Caco-2 (cell line): ENCODE measurements around the gene BRI3. TPM values are rescaled to one million over a fixed set of nuclear protein-coding genes. Genes with fewer than 3 reads are reported as not detected.

Source experiments
- BruUV-seq: library from RNA; stranded (reverse); fragments of 400-500 nt; replicated peaks from 2 replicates; lab custom pipeline; 2021; lab: Mats Ljungman, UMichigan
- CTCF ChIA-PET: fragments of 300-600 bp; sonication (Branson Sonifier 250); formaldehyde crosslinking; loops from one replicate; lab custom pipeline; 2022; ENCODE audit warnings: antibody characterized with exemption; lab: Charles Lee
- POLR2A ChIA-PET: fragments of 300-600 bp; sonication (Branson Sonifier 250); formaldehyde crosslinking; loops from one replicate; lab custom pipeline; 2022; ENCODE audit warnings: antibody characterized with exemption; lab: Charles Lee
- DNase-seq, 2 experiments: peaks; one replicate each; pipeline versions ENCODE4 v3.0.0 to v3.0.0-alpha.2; 2020 to 2022
- H3K27me3 ChIP-seq: replicated peaks from 2 replicates; pipeline ENCODE4 v1.6.0; 2011; ENCODE audit warnings: low read length; ENCODE audit not compliant: control insufficient read depth, insufficient read depth
- H3K36me3 ChIP-seq: 2 replicates; pipeline ENCODE4 v1.5.1; 2011; ENCODE audit warnings: low read length; ENCODE audit not compliant: control insufficient read depth, insufficient read depth
- H3K4me1 ChIP-seq: fragments of 250-450 bp; sonication (Bioruptor Pico); 2 replicates; pipeline ENCODE4 v1.5.1; 2020; ENCODE audit warnings: mild to moderate bottlenecking
- H3K4me3 ChIP-seq: 2 replicates; pipeline ENCODE4 v1.5.1; 2011; ENCODE audit warnings: low read depth, mild to moderate bottlenecking, control low read depth, low read length
- H3K9me3 ChIP-seq: fragments of 250-450 bp; sonication (Bioruptor Pico); 2 replicates; pipeline ENCODE4 v1.5.1; 2020; ENCODE audit warnings: mild to moderate bottlenecking, moderate library complexity
- H3K27ac Mint-ChIP-seq: one replicate; pipeline ENCODE4 v1.8.0; 2022; ENCODE audit warnings: mixed read lengths; ENCODE audit not compliant: unreplicated experiment
- H3K27me3 Mint-ChIP-seq: one replicate; pipeline ENCODE4 v1.8.0; 2022; ENCODE audit warnings: mixed read lengths; ENCODE audit not compliant: insufficient read depth, unreplicated experiment
- H3K36me3 Mint-ChIP-seq: one replicate; pipeline ENCODE4 v1.8.0; 2022; ENCODE audit warnings: mild to moderate bottlenecking, mixed read lengths; ENCODE audit not compliant: insufficient read depth, unreplicated experiment
- H3K4me1 Mint-ChIP-seq: one replicate; pipeline ENCODE4 v1.8.0; 2022; ENCODE audit warnings: low read depth, mixed read lengths; ENCODE audit not compliant: unreplicated experiment
- H3K4me3 Mint-ChIP-seq: one replicate; pipeline ENCODE4 v1.8.0; 2022; ENCODE audit warnings: mild to moderate bottlenecking, moderate library complexity, mixed read lengths; ENCODE audit not compliant: unreplicated experiment
- H3K9me3 Mint-ChIP-seq: one replicate; pipeline ENCODE4 v1.8.0; 2022; ENCODE audit warnings: mixed read lengths; ENCODE audit not compliant: unreplicated experiment
- CTCF ChIP-seq, 2 experiments: fragments of 200-600 bp in 1 of 2; IDR thresholded peaks; 1 replicate in 1 of 2; 2 replicates in 1 of 2; pipeline versions ENCODE4 v1.5.1 to v1.8.0; 2011 to 2022; ENCODE audit warnings: antibody characterized with exemption in 1 of 2, control low read depth in 1 of 2, inconsistent platforms in 1 of 2, low read depth in 1 of 2, low read length in 1 of 2, mild to moderate bottlenecking in 1 of 2, moderate library complexity in 1 of 2; ENCODE audit not compliant: insufficient read depth in 1 of 2, severe bottlenecking in 1 of 2, unreplicated experiment in 1 of 2
- intact Hi-C: fragments of 100-400 bp; cut with micrococcal nuclease; formaldehyde crosslinking; loops from one replicate; pipeline ENCODE4 v1.10.0; 2022; ENCODE audit not compliant: unreplicated experiment
- total RNA-seq: library from RNA; stranded (reverse); gene quantifications from 2 replicates; pipeline ENCODE4 v1.2.3, GENCODE V29; 2022

BRI3 gene
- total RNA-seq, 1 experiment from 2014 or later = 224 TPM

DNA sequence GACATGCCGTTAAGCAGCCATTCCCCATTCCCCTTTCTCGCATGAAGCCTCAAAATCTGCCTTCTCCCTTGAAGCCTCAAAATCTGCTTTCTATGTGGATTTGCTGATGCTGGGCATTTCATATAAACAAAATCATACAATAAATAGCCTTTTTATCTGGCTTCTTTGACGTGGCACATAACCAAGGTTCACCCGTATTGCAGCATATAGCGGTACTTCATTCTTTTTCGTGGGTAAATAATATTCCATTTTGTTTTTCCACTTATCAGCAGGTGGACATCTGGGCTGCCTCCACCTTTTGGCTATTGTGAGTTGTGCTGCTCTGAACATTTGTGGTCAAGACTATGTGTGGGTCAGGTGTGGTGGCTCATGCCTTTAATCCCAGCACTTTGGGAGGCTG is 57.0 kb downstream of the BRI3 start:
- POLR2A ChIA-PET = no interaction called here

DNA sequence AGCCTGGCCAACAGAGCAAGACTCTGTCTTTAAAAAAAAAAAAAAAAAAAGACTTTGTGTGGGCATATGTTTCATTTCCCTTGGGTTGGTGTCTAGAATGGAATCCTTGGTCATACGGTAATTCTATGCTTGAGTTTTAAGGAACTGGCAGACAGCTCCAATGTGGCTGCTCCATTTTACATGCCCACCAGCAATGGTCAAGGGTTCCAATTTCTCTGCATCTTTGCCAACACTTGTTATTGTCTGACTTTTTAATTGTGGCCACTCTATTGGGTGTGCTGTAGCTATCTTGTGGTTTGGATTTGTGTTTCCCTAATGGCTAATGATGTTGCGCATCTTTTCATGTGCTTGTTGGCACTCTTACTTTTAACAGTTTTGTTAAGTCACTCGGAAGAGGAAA is 57.6 kb downstream of the BRI3 start:
- H3K9me3 ChIP-seq = no peaks in the 10 kb centered on the region
- Mint-ChIP-seq H3K4me3 (no peak overlapping the region), H3K9me3 (no peaks in the 10 kb centered on the region), H3K36me3 (peaks cover 43% of the 10 kb centered on the region), H3K27ac (no peak overlapping the region), H3K4me1 (peaks cover 6% of the 10 kb centered on the region), H3K27me3 (no peaks in the 10 kb centered on the region)
- no peaks in the 10 kb centered on the region; the same call in 1 of the 2 replicates for H3K36me3 ChIP-seq
- CTCF ChIA-PET = no interaction called here
- H3K27me3 ChIP-seq = no peaks in the 10 kb centered on the region
- H3K4me1 ChIP-seq = peaks cover 17% of the 10 kb centered on the region; the same call in 1 of the 2 replicates
- DNase-seq = no peak
- TF ChIP-seq CTCF (IDR thresholded peaks at IDR 0.05; ENCODE audit: insufficient read depth in 1 of 2, low read depth in 1 of 2, low read length in 1 of 2, severe bottlenecking in 1 of 2, unreplicated experiment in 1 of 2) = no peak
- intact Hi-C loops = no loop called here
- H3K4me3 ChIP-seq = no peak overlapping the region
- POLR2A ChIA-PET = no interaction called here
- BruUV-seq = no TSS peak

More for the DNA sequence above, 57.0 kb downstream of the BRI3 start:
- no peaks in the 10 kb centered on the region for H3K9me3 ChIP-seq
- Mint-ChIP-seq H3K27me3 (no peaks in the 10 kb centered on the region), H3K4me3 (no peak overlapping the region), H3K36me3 (peaks cover 43% of the 10 kb centered on the region), H3K9me3 (no peaks in the 10 kb centered on the region), H3K4me1 (peaks cover 6% of the 10 kb centered on the region), H3K27ac (no peak overlapping the region)
- no peak for TF ChIP-seq CTCF (IDR thresholded peaks at IDR 0.05; ENCODE audit: insufficient read depth in 1 of 2, low read depth in 1 of 2, low read length in 1 of 2, severe bottlenecking in 1 of 2, unreplicated experiment in 1 of 2)
- no peaks in the 10 kb centered on the region; the same call in 1 of the 2 replicates for H3K36me3 ChIP-seq
- BruUV-seq = no TSS peak
- CTCF ChIA-PET = no interaction called here
- no peak for DNase-seq
- no peak overlapping the region for H3K4me3 ChIP-seq
- peaks cover 13% of the 10 kb centered on the region; the same call in 1 of the 2 replicates for H3K4me1 ChIP-seq
- H3K27me3 ChIP-seq = no peaks in the 10 kb centered on the region
- intact Hi-C loops = no loop called here

- no peaks in the 10 kb centered on the region; the same call in 1 of the 2 replicates for H3K36me3 ChIP-seq
- no peak for DNase-seq
- no peaks in the 10 kb centered on the region for H3K9me3 ChIP-seq
- H3K4me3 Mint-ChIP-seq = no peak overlapping the region
- TF ChIP-seq CTCF (IDR thresholded peaks at IDR 0.05; ENCODE audit: insufficient read depth in 1 of 2, low read depth in 1 of 2, low read length in 1 of 2, severe bottlenecking in 1 of 2, unreplicated experiment in 1 of 2) = no peak
- H3K4me3 ChIP-seq = no peak overlapping the region
- no peaks in the 10 kb centered on the region for H3K4me1 Mint-ChIP-seq
- no peaks in the 10 kb centered on the region for H3K27me3 Mint-ChIP-seq
- BruUV-seq = no TSS peak
- no peak overlapping the region for H3K27ac Mint-ChIP-seq
- H3K36me3 Mint-ChIP-seq = peaks cover 32% of the 10 kb centered on the region
- H3K27me3 ChIP-seq = no peaks in the 10 kb centered on the region
- ChIA-PET POLR2A (interaction anchor here (0.7 kb wide), 1 partner anchor 51 kb away, joined by 7 read pairs; no protein-coding TSS in a partner anchor), CTCF (interaction anchor here (0.7 kb wide), 1 partner anchor 106 kb away, joined by 5 read pairs; no protein-coding TSS in a partner anchor)
- intact Hi-C loops = no loop called here
- no peaks in the 10 kb centered on the region for H3K9me3 Mint-ChIP-seq
- peaks cover 17% of the 10 kb centered on the region; the same call in 1 of the 2 replicates for H3K4me1 ChIP-seq
Measured at GRCh38 chr7:98341106-98341505, 59.6 kb downstream of the BRI3 start.

Other genes with a start within 250 kb of the BRI3 start
- 21.9 and 22.3 TPM in 2 replicates for gene LMTK2, start 174.8 kb upstream of the BRI3 start, total RNA-seq
- 3.4 and 3.6 TPM in 2 replicates for gene BHLHA15, start 70.2 kb upstream of the BRI3 start, total RNA-seq
- gene TECPR1, start 29.5 kb upstream of the BRI3 start, total RNA-seq = 19.0 and 26.4 TPM in 2 replicates
- gene BAIAP2L1, start 119.4 kb downstream of the BRI3 start, total RNA-seq = 60.9 and 66.9 TPM in 2 replicates